Germinal center (tissue), 1 donor: ENCODE measurements around the gene DIPK2B.

Source experiments
- DNase-seq: peaks from one replicate; pipeline ENCODE4 v3.0.0; 2012; ENCODE audit warnings: mixed read lengths, low spot score

DIPK2B gene

GRCh38 chrX:45200741-45201234 is at the start of gene DIPK2B:
DIPK2B (minus strand) TSS chrX:45200876; CDS start chrX:45200826, 50 bp downstream.
- no peak for DNase-seq

GRCh38 chrX:45240301-45240700 is 39.6 kb upstream of the DIPK2B start:
- DNase-seq: no peak

GRCh38 chrX:45238489-45238888 is 37.8 kb upstream of the DIPK2B start:
- no peak for DNase-seq

- DNase-seq: no peak
Observed at GRCh38 chrX:45233531-45233930, 32.9 kb upstream of the DIPK2B start.

GRCh38 chrX:45232139-45232538 is 31.5 kb upstream of the DIPK2B start:
- DNase-seq: no peak

GRCh38 chrX:45230410-45230809 is 29.7 kb upstream of the DIPK2B start:
- no peak for DNase-seq

GRCh38 chrX:45229348-45229747 is 28.7 kb upstream of the DIPK2B start:
- DNase-seq: no peak

- DNase-seq: no peak
Observed at GRCh38 chrX:45228126-45228525, 27.4 kb upstream of the DIPK2B start.

- DNase-seq: no peak
Observed at GRCh38 chrX:45208121-45208856, 7.6 kb upstream of the DIPK2B start.

GRCh38 chrX:45202171-45202570 is 1.5 kb upstream of the DIPK2B start:
- DNase-seq: no peak

GRCh38 chrX:45198706-45199105 is 2.0 kb downstream of the DIPK2B start:
- DNase-seq: no peak

- no peak for DNase-seq
Observed at GRCh38 chrX:45198301-45198700, 2.4 kb downstream of the DIPK2B start.

GRCh38 chrX:45196701-45197100 is 4.0 kb downstream of the DIPK2B start:
- no peak for DNase-seq

- DNase-seq: no peak
Observed at GRCh38 chrX:45191820-45192409, 8.8 kb downstream of the DIPK2B start.

- DNase-seq: peak; percentile 3
Observed at GRCh38 chrX:45191383-45191782, 9.3 kb downstream of the DIPK2B start.

GRCh38 chrX:45187731-45188130 is 12.9 kb downstream of the DIPK2B start:
- DNase-seq: no peak

- DNase-seq: no peak
Observed at GRCh38 chrX:45186643-45187026, 14.0 kb downstream of the DIPK2B start.

GRCh38 chrX:45184211-45184610 is 16.5 kb downstream of the DIPK2B start:
- no peak for DNase-seq

GRCh38 chrX:45172890-45173289 is 27.8 kb downstream of the DIPK2B start:
- no peak for DNase-seq

- DNase-seq: no peak
Observed at GRCh38 chrX:45166781-45167180, 33.9 kb downstream of the DIPK2B start.

GRCh38 chrX:45165726-45166125 is 35.0 kb downstream of the DIPK2B start:
- DNase-seq: no peak

GRCh38 chrX:45164995-45165394 is 35.7 kb downstream of the DIPK2B start:
- no peak for DNase-seq

- DNase-seq: no peak
Observed at GRCh38 chrX:45164021-45164621, 36.6 kb downstream of the DIPK2B start.
